HEK293 (cell line): ENCODE results near the gene TMEM214.

Source experiments
- CTCF ChIA-PET: fragments of 350-600 bp; formaldehyde crosslinking; extraction: SDS; loops from one replicate; lab custom pipeline; 2021; ENCODE audit warnings: antibody characterized with exemption; lab: Yijun Ruan, JAX
- POLR2A ChIA-PET: fragments of 300-600 bp; formaldehyde crosslinking; extraction: SDS; loops from one replicate; lab custom pipeline; 2020; ENCODE audit warnings: antibody characterized with exemption, inconsistent platforms; lab: Yijun Ruan, JAX
- H3K27ac ChIP-seq: fragments of 200-500 bp; sonication (Bioruptor generic); 2 replicates; pipeline ENCODE4 v1.5.1; 2014; ENCODE audit warnings: low read depth, low read length, control low read depth, inconsistent platforms; ENCODE audit errors: extremely low read depth
- H3K36me3 ChIP-seq, 2 experiments: fragments of 200-500 bp in 1 of 2; sonication (Bioruptor generic) in 1 of 2; 1 replicate in 1 of 2; 2 replicates in 1 of 2; pipeline ENCODE4 v1.5.1; 2014 to 2017; ENCODE audit warnings: inconsistent platforms in 2 of 2, low read length in 2 of 2; ENCODE audit not compliant: control insufficient read depth in 2 of 2, insufficient read depth in 1 of 2
- H3K4me1 ChIP-seq: fragments of 200-500 bp; sonication (Bioruptor generic); 2 replicates; pipeline ENCODE4 v1.5.1; 2014; ENCODE audit warnings: mild to moderate bottlenecking, low read length, inconsistent platforms; ENCODE audit not compliant: control insufficient read depth, insufficient read depth
- H3K4me3 ChIP-seq: 2 replicates; pipeline ENCODE4 v1.5.1; 2011; ENCODE audit warnings: low read depth, mild to moderate bottlenecking, control low read depth, low read length, moderate library complexity
- H3K9me3 ChIP-seq: fragments of 200-500 bp; sonication (Bioruptor generic); 2 replicates; pipeline ENCODE4 v1.5.1; 2014; ENCODE audit warnings: low read depth, low read length, inconsistent platforms; ENCODE audit not compliant: control insufficient read depth, insufficient read depth
- BCL11B ChIP-seq: fragments of 450-650 bp; formaldehyde crosslinking; IDR thresholded peaks from 2 replicates; pipeline ENCODE4 v1.5.1; 2016; ENCODE audit warnings: low read depth, missing biosample characterization, missing genetic modification characterization
- HOXD13 ChIP-seq: sonication (generic); formaldehyde crosslinking; IDR thresholded peaks from 2 replicates; pipeline ENCODE4 v1.8.0; 2022; ENCODE audit warnings: missing genetic modification reagents, borderline replicate concordance
- PRDM10 ChIP-seq: fragments of 450-650 bp; formaldehyde crosslinking; IDR thresholded peaks from 2 replicates; pipeline ENCODE4 v1.5.1; 2016; ENCODE audit warnings: missing biosample characterization, missing genetic modification characterization
- PRDM6 ChIP-seq: fragments of 450-650 bp; formaldehyde crosslinking; IDR thresholded peaks from 2 replicates; pipeline ENCODE4 v1.5.1; 2017; ENCODE audit warnings: missing biosample characterization, missing genetic modification characterization
- SP3 ChIP-seq: fragments of 450-650 bp; formaldehyde crosslinking; IDR thresholded peaks from 2 replicates; pipeline ENCODE4 v1.5.1; 2016; ENCODE audit warnings: missing biosample characterization, missing genetic modification characterization
- ZBTB44 ChIP-seq: fragments of 450-650 bp; IDR thresholded peaks from 2 replicates; pipeline ENCODE4 v1.5.1; 2018; ENCODE audit warnings: missing biosample characterization, mild to moderate bottlenecking, missing genetic modification characterization
- ZNF2 ChIP-seq: fragments of 450-650 bp; formaldehyde crosslinking; IDR thresholded peaks from 2 replicates; pipeline ENCODE4 v1.5.1; 2016; ENCODE audit warnings: missing biosample characterization, missing genetic modification characterization
- ZNF24 ChIP-seq: fragments of 450-650 bp; formaldehyde crosslinking; IDR thresholded peaks from 2 replicates; pipeline ENCODE4 v1.5.1; 2016; ENCODE audit warnings: missing biosample characterization, missing genetic modification characterization
- ZNF488 ChIP-seq: fragments of 450-650 bp; formaldehyde crosslinking; IDR thresholded peaks from 2 replicates; pipeline ENCODE4 v1.5.1; 2016; ENCODE audit warnings: missing biosample characterization, missing genetic modification characterization
- ZNF521 ChIP-seq: fragments of 450-650 bp; formaldehyde crosslinking; IDR thresholded peaks from 2 replicates; pipeline ENCODE4 v1.5.1; 2017; ENCODE audit warnings: missing biosample characterization, mild to moderate bottlenecking, missing genetic modification characterization
- ZNF530 ChIP-seq: fragments of 450-650 bp; formaldehyde crosslinking; IDR thresholded peaks from 2 replicates; pipeline ENCODE4 v1.5.1; 2016; ENCODE audit warnings: low read depth, missing biosample characterization, missing genetic modification characterization
- ZNF544 ChIP-seq: fragments of 450-650 bp; formaldehyde crosslinking; IDR thresholded peaks from 2 replicates; pipeline ENCODE4 v1.5.0; 2017; ENCODE audit warnings: missing biosample characterization, missing genetic modification characterization
- ZNF610 ChIP-seq: fragments of 450-650 bp; formaldehyde crosslinking; IDR thresholded peaks from 2 replicates; pipeline ENCODE4 v1.5.1; 2016; ENCODE audit warnings: missing biosample characterization, missing genetic modification characterization, borderline replicate concordance
- ZNF623 ChIP-seq: fragments of 450-650 bp; formaldehyde crosslinking; IDR thresholded peaks from 2 replicates; pipeline ENCODE4 v1.5.1; 2016; ENCODE audit warnings: missing biosample characterization, missing genetic modification characterization
- ZNF692 ChIP-seq: fragments of 450-650 bp; formaldehyde crosslinking; IDR thresholded peaks from 2 replicates; pipeline ENCODE4 v1.5.1; 2016; ENCODE audit warnings: missing biosample characterization, missing genetic modification characterization
- ZNF843 ChIP-seq: fragments of 450-650 bp; formaldehyde crosslinking; IDR thresholded peaks from 2 replicates; pipeline ENCODE4 v1.5.1; 2016; ENCODE audit warnings: missing biosample characterization, missing genetic modification characterization
- ZXDB ChIP-seq: fragments of 450-650 bp; formaldehyde crosslinking; IDR thresholded peaks from 2 replicates; pipeline ENCODE4 v1.5.1; 2016; ENCODE audit warnings: missing biosample characterization, missing genetic modification characterization
- TF ChIP-seq, protein P1 (sequence below): fragments of 450-650 bp; formaldehyde crosslinking; IDR thresholded peaks from 2 replicates; pipeline ENCODE4 v1.5.1; 2016; ENCODE audit warnings: missing biosample characterization, missing genetic modification characterization, low read depth
- TF ChIP-seq, protein P2 (sequence below): fragments of 450-650 bp; formaldehyde crosslinking; IDR thresholded peaks from 2 replicates; pipeline ENCODE4 v1.5.0; 2017; ENCODE audit warnings: missing biosample characterization, missing genetic modification characterization, borderline replicate concordance
- TF ChIP-seq, protein P3 (sequence below): fragments of 450-650 bp; formaldehyde crosslinking; IDR thresholded peaks from 2 replicates; pipeline ENCODE4 v1.5.1; 2016; ENCODE audit warnings: missing biosample characterization, missing genetic modification characterization

Gene TMEM214

DNA sequence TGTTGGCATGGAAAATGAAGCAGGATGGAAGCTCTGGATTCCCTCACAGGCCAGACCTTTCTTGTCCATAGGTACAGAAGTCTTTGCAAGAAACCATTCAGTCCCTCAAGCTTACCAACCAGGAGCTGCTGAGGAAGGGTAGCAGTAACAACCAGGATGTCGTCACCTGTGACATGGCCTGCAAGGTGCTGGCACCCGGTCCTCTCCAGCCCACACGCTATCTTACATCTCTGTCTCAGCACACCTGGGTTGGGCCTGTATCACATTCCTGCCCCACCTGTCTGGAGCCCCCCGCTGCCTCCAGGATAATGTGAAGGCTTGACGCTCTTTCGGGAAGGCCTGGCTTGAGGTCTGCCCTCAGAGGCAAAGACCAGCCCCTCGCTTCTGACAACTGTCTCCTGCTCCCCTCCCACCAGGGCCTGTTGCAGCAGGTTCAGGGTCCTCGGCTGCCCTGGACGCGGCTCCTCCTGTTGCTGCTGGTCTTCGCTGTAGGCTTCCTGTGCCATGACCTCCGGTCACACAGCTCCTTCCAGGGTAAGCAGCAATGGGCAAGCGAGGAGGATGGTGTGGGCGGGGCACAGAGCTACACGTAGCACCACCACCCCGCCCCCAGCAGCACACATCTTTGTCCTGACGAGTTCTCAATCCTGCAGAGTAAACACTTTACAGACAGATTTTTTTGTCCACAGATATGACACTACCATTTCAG, 6.0 kb downstream of the TMEM214 start:
- TF ChIP-seq ZNF488: no peak
- TF ChIP-seq, protein P1, sequence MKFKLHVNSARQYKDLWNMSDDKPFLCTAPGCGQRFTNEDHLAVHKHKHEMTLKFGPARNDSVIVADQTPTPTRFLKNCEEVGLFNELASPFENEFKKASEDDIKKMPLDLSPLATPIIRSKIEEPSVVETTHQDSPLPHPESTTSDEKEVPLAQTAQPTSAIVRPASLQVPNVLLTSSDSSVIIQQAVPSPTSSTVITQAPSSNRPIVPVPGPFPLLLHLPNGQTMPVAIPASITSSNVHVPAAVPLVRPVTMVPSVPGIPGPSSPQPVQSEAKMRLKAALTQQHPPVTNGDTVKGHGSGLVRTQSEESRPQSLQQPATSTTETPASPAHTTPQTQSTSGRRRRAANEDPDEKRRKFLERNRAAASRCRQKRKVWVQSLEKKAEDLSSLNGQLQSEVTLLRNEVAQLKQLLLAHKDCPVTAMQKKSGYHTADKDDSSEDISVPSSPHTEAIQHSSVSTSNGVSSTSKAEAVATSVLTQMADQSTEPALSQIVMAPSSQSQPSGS (tag by site-specific recombination): no peak
- TF ChIP-seq ZNF623 (tag by site-specific recombination): no peak
- TF ChIP-seq, protein P2, sequence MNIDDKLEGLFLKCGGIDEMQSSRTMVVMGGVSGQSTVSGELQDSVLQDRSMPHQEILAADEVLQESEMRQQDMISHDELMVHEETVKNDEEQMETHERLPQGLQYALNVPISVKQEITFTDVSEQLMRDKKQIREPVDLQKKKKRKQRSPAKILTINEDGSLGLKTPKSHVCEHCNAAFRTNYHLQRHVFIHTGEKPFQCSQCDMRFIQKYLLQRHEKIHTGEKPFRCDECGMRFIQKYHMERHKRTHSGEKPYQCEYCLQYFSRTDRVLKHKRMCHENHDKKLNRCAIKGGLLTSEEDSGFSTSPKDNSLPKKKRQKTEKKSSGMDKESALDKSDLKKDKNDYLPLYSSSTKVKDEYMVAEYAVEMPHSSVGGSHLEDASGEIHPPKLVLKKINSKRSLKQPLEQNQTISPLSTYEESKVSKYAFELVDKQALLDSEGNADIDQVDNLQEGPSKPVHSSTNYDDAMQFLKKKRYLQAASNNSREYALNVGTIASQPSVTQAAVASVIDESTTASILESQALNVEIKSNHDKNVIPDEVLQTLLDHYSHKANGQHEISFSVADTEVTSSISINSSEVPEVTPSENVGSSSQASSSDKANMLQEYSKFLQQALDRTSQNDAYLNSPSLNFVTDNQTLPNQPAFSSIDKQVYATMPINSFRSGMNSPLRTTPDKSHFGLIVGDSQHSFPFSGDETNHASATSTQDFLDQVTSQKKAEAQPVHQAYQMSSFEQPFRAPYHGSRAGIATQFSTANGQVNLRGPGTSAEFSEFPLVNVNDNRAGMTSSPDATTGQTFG (tag by site-specific recombination): no peak
- no peak for TF ChIP-seq ZXDB (tag by site-specific recombination)
- no peak for TF ChIP-seq ZNF692 (tag by site-specific recombination)
- no peak for TF ChIP-seq ZNF521 (tag by site-specific recombination)
- TF ChIP-seq ZNF610: no peak
- no peak for TF ChIP-seq PRDM6 (tag by site-specific recombination)
- no peak for TF ChIP-seq BCL11B (tag by site-specific recombination)
- TF ChIP-seq ZNF843 (tag by site-specific recombination): no peak
- TF ChIP-seq PRDM10: no peak
- TF ChIP-seq HOXD13 (CRISPR knock-in tag): no peak
- no peak for TF ChIP-seq ZNF544 (tag by site-specific recombination)
- no peak for TF ChIP-seq ZNF2 (tag by site-specific recombination)
- TF ChIP-seq ZBTB44 (tag by site-specific recombination): no peak
- TF ChIP-seq, protein P3, sequence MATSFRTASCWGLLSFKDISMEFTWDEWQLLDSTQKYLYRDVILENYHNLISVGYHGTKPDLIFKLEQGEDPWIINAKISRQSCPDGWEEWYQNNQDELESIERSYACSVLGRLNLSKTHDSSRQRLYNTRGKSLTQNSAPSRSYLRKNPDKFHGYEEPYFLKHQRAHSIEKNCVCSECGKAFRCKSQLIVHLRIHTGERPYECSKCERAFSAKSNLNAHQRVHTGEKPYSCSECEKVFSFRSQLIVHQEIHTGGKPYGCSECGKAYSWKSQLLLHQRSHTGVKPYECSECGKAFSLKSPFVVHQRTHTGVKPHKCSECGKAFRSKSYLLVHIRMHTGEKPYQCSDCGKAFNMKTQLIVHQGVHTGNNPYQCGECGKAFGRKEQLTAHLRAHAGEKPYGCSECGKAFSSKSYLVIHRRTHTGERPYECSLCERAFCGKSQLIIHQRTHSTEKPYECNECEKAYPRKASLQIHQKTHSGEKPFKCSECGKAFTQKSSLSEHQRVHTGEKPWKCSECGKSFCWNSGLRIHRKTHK (tag by site-specific recombination): no peak
- TF ChIP-seq ZNF24: no peak
- TF ChIP-seq SP3: no peak
- TF ChIP-seq ZNF530 (tag by site-specific recombination): no peak
- no peaks in the 10 kb centered on the region for H3K9me3 ChIP-seq
- POLR2A ChIA-PET: interaction anchor here (1.0 to 1.8 kb wide), 3 partner anchors 12 to 274 kb away, joined by 3 to 8 read pairs (median 6); partner anchors contain the start of gene OST4
- peaks cover 20% of the 10 kb centered on the region for H3K4me1 ChIP-seq
- H3K4me3 ChIP-seq: no peak overlapping the region
- peaks cover 3 to 91% of the 10 kb centered on the region in 2 experiments for H3K36me3 ChIP-seq
- CTCF ChIA-PET: interaction anchor here (0.9 kb wide), 2 partner anchors 8 to 77 kb away, joined by 3 read pairs; no protein-coding TSS in a partner anchor
- no peak overlapping the region for H3K27ac ChIP-seq
